Endothelial cell of umbilical vein (primary cell): ENCODE measurements around the gene IRF2BPL. TPM values are rescaled to one million over a fixed set of nuclear protein-coding genes. Genes with fewer than 3 reads are reported as not detected.

Experiments
- BruUV-seq: library from RNA; stranded (reverse); fragments of 400-500 nt; replicated peaks from 2 replicates; lab custom pipeline; 2021; lab: Mats Ljungman, UMichigan
- CTCF ChIA-PET: fragments of 300-600, 350-600 bp; sonication (Branson Sonifier 250); formaldehyde crosslinking; loops from one replicate; lab custom pipeline; 2021; ENCODE audit warnings: antibody characterized with exemption, inconsistent platforms; lab: Charles Lee
- POLR2A ChIA-PET: fragments of 300-600, 350-600 bp; sonication (Branson Sonifier 250); formaldehyde crosslinking; loops from one replicate; lab custom pipeline; 2021; ENCODE audit warnings: antibody characterized with exemption, inconsistent platforms; lab: Charles Lee
- DNase-seq: peaks from one replicate; pipeline ENCODE4 v3.0.0-alpha.2; 2011; ENCODE audit warnings: low read depth, low spot score
- FAIRE-seq: peaks from 2 replicates; lab custom pipeline; 2011; peaks lifted over from hg19 to GRCh38; lab: Jason Lieb, UNC
- H2AFZ ChIP-seq: 2 replicates; pipeline ENCODE4 v1.6.0; 2012; ENCODE audit warnings: low read depth, low read length, control low read depth, inconsistent platforms
- H3K27ac ChIP-seq: 2 replicates; pipeline ENCODE4 v1.5.1; 2011; ENCODE audit warnings: low read depth, mild to moderate bottlenecking, control low read depth, low read length, moderate library complexity; ENCODE audit not compliant: insufficient read depth
- H3K27me3 ChIP-seq, 2 experiments: 2 replicates each; pipeline versions ENCODE4 v1.6.0 to v1.6.1; 2011; ENCODE audit warnings: low read length in 2 of 2, mixed read lengths in 1 of 2; ENCODE audit not compliant: control insufficient read depth in 2 of 2, insufficient read depth in 2 of 2
- H3K36me3 ChIP-seq, 2 experiments: 2 replicates in 1 of 2; 3 replicates in 1 of 2; pipeline ENCODE4 v1.5.1; 2011; ENCODE audit warnings: low read length in 2 of 2, mild to moderate bottlenecking in 1 of 2, moderate library complexity in 1 of 2; ENCODE audit not compliant: control insufficient read depth in 2 of 2, insufficient read depth in 2 of 2; ENCODE audit errors: extremely low read depth in 1 of 2
- H3K4me1 ChIP-seq: 3 replicates; pipeline ENCODE4 v1.5.1; 2011; ENCODE audit warnings: mild to moderate bottlenecking, low read length; ENCODE audit not compliant: control insufficient read depth, insufficient read depth; ENCODE audit errors: extremely low read depth
- H3K4me2 ChIP-seq: 2 replicates; pipeline ENCODE4 v1.6.1; 2011; ENCODE audit warnings: low read length, control low read depth, mixed read lengths; ENCODE audit not compliant: insufficient read depth
- H3K4me3 ChIP-seq, 3 experiments: fragments of 200-600 bp in 1 of 3; sonication (generic), shearing (Covaris generic) in 1 of 3; replicated peaks in 1 of 3; 2 replicates each; pipeline ENCODE4 v1.5.1; 2011 to 2016; ENCODE audit warnings: control low read depth in 3 of 3, low read length in 3 of 3, mild to moderate bottlenecking in 2 of 3, inconsistent platforms in 1 of 3, low read depth in 1 of 3, moderate library complexity in 1 of 3; ENCODE audit not compliant: insufficient read depth in 1 of 3
- H3K79me2 ChIP-seq: 2 replicates; pipeline ENCODE4 v1.6.0; 2012; ENCODE audit warnings: low read length, inconsistent platforms; ENCODE audit not compliant: control insufficient read depth, insufficient read depth
- H3K9ac ChIP-seq: replicated peaks from 2 replicates; pipeline ENCODE3; 2011; ENCODE audit warnings: low read length, control low read depth; ENCODE audit not compliant: insufficient read depth; ENCODE audit errors: extremely low read depth
- H3K9me1 ChIP-seq: replicated peaks from 3 replicates; pipeline ENCODE4 v1.6.0; 2011; ENCODE audit warnings: mild to moderate bottlenecking, low read length; ENCODE audit not compliant: control insufficient read depth, insufficient read depth; ENCODE audit errors: extremely low read depth
- H3K9me3 ChIP-seq: replicated peaks from 2 replicates; pipeline ENCODE4 v1.5.1; 2012; ENCODE audit warnings: low read length, inconsistent platforms; ENCODE audit not compliant: control insufficient read depth, insufficient read depth
- H4K20me1 ChIP-seq: replicated peaks from 2 replicates; pipeline ENCODE3; 2011; ENCODE audit warnings: mild to moderate bottlenecking, low read length; ENCODE audit not compliant: control insufficient read depth, insufficient read depth; ENCODE audit errors: extremely low read depth
- CTCF ChIP-seq, 2 donors: IDR thresholded peaks; 1 replicate in 1 of 2; 2 replicates in 1 of 2; pipeline ENCODE4 v1.5.1; 2011; ENCODE audit warnings: low read length in 2 of 2, mild to moderate bottlenecking in 2 of 2, moderate library complexity in 2 of 2, control low read depth in 1 of 2, inconsistent platforms in 1 of 2, low read depth in 1 of 2; ENCODE audit not compliant: insufficient read depth in 1 of 2; ENCODE audit errors: extremely low read depth in 1 of 2
- EZH2 ChIP-seq: IDR thresholded peaks from 2 replicates; pipeline ENCODE4 v1.6.1; 2012; ENCODE audit warnings: borderline replicate concordance, low read depth, mild to moderate bottlenecking, moderate library complexity, low read length, inconsistent platforms; ENCODE audit not compliant: severe bottlenecking
- FOS ChIP-seq: IDR thresholded peaks from 2 replicates; pipeline ENCODE4 v1.6.1; 2011; ENCODE audit warnings: mild to moderate bottlenecking, low read length, moderate library complexity, borderline replicate concordance; ENCODE audit not compliant: insufficient read depth
- GATA2 ChIP-seq: IDR thresholded peaks from 2 replicates; pipeline ENCODE4 v1.7.0; 2011; ENCODE audit warnings: low read depth, mild to moderate bottlenecking, moderate library complexity, mixed read lengths, low read length; ENCODE audit not compliant: insufficient read length, insufficient read depth
- JUN ChIP-seq: IDR thresholded peaks from 2 replicates; pipeline ENCODE4 v1.6.1; 2011; ENCODE audit warnings: borderline replicate concordance, low read depth; ENCODE audit not compliant: insufficient read length, insufficient read depth
- MYC ChIP-seq: IDR thresholded peaks from one replicate; pipeline ENCODE4 v1.6.1; 2011; ENCODE audit warnings: mild to moderate bottlenecking, low read depth, low read length
- POLR2A ChIP-seq: IDR thresholded peaks from 2 replicates; pipeline ENCODE4 v1.6.1; 2012; ENCODE audit warnings: low read depth, mild to moderate bottlenecking, control low read depth, low read length
- POLR2AphosphoS5 ChIP-seq: IDR thresholded peaks from 2 replicates; pipeline ENCODE4 v1.6.1; 2012; ENCODE audit warnings: low read depth, mild to moderate bottlenecking, control low read depth, low read length, moderate library complexity; ENCODE audit not compliant: insufficient read depth
- dilution Hi-C: fragments of 300-500 bp; cut with MboI; formaldehyde crosslinking; loops from one replicate; pipeline ENCODE4 v1.15.0; 2019; ENCODE audit warnings: low sequenced_read_pairs; ENCODE audit not compliant: extremely low pct_ligation_motif_present
- intact Hi-C: fragments of 100-400 bp; cut with micrococcal nuclease; formaldehyde crosslinking; loops from one replicate; pipeline ENCODE4 v1.10.0; 2022
- polyA plus RNA-seq, 4 experiments: library from polyadenylated mRNA; depleted of rRNA in 3 of 4; stranded (reverse) in 3 of 4; unstranded in 1 of 4; fragments of >200 nt; gene quantifications; 2 replicates each; pipeline versions ENCODE4 v1.2.1 to v1.2.3, GENCODE V29; 2011 to 2012; ENCODE audit warnings: missing spikeins in 1 of 4
- total RNA-seq: library from RNA; stranded (reverse); gene quantifications from 2 replicates; pipeline ENCODE4 v1.2.3, GENCODE V29; 2021
- TF ChIP-seq, protein P1 (sequence below): IDR thresholded peaks from 2 replicates; pipeline ENCODE4 v1.6.1; 2011; ENCODE audit not compliant: insufficient read depth, insufficient read length

IRF2BPL gene
- total and polyA plus RNA-seq, 2 donors (not counting 3 experiments of a cell fraction or from before 2014, with no cell fraction given), result 9.3 to 23.3 TPM

DNA sequence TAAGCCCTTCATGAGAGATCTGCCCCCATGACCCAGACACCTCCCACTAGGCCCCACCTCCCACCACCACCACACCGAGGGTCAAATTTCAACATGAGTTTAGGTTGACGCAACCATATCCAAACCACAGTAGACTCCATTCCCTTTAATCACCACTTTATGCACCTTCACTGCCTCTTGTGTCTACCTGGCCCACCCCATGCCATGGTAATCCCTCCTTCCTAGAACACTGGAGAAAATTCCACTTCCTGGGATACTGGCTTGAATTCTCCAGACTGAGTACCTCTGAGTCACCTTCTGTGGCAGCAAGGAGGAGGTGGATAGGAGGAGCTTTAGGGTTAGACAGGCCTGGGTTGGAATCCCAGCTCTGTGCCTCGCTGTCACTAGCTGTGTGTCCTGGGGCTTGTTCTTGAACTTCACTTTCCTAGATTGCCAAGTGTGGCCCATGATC is 43.5 kb upstream of the IRF2BPL start:
- H3K27ac ChIP-seq, result no peak overlapping the region
- peaks cover 0 to 2% of the 10 kb centered on the region in 2 experiments for H3K27me3 ChIP-seq
- H3K9ac ChIP-seq, result no peak overlapping the region
- H3K79me2 ChIP-seq, result no peaks in the 10 kb centered on the region
- POLR2A ChIA-PET, result no interaction called here
- no peak for TF ChIP-seq GATA2
- FAIRE-seq (no peak), DNase-seq (no peak)
- H3K4me3 ChIP-seq, result no peak overlapping the region
- no peak overlapping the region for H3K4me2 ChIP-seq
- BruUV-seq, result no TSS peak
- dilution Hi-C loops, result no loop called here
- CTCF ChIA-PET, result interaction anchor here (0.8 to 11.8 kb wide), 10 partner anchors 13 to 212 kb away, joined by 3 to 450 read pairs (median 13); no protein-coding TSS in a partner anchor
- H2AFZ ChIP-seq, result no peak overlapping the region
- intact Hi-C loops, result no loop called here
- H3K4me1 ChIP-seq, result peaks cover 14% of the 10 kb centered on the region
- no peaks in the 10 kb centered on the region for H3K9me3 ChIP-seq
- H4K20me1 ChIP-seq, result no peaks in the 10 kb centered on the region
- H3K9me1 ChIP-seq, result no peaks in the 10 kb centered on the region
- no peaks in the 10 kb centered on the region for H3K36me3 ChIP-seq

DNA sequence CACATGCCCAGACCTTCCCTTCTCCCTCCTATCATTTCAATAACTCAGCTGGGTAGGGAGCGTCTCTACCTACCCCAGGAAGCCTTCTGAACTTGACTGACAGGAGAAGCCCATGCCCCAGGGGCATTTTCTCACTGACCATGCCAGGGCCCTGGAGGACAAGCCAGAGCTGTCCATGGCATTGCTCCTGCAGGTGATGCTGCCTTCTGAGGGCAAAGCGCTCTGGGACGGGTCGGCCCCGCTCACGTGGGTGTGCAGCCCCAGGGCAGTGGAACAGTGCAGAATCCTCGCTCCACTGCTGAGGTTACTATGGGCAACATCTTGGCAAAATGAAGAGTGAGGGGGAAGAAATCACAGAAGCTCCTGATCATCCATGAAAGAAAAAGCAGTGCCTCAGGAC is 41.0 kb upstream of the IRF2BPL start:
- no peak for TF ChIP-seq POLR2A
- no peak for TF ChIP-seq MYC
- TF ChIP-seq, protein P1, sequence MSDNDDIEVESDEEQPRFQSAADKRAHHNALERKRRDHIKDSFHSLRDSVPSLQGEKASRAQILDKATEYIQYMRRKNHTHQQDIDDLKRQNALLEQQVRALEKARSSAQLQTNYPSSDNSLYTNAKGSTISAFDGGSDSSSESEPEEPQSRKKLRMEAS, result no peak
- no peak for TF ChIP-seq JUN
- no peak for TF ChIP-seq POLR2AphosphoS5
- no peak for TF ChIP-seq CTCF (IDR thresholded peaks at IDR 0.05; ENCODE audit: extremely low read depth in 1 of 2, insufficient read depth in 1 of 2, low read depth in 1 of 2, low read length in 2 of 2)
- no peak for TF ChIP-seq GATA2
- no peak for TF ChIP-seq EZH2
- TF ChIP-seq FOS, result no peak
- Histone ChIP-seq H3K4me3 (no peak overlapping the region), H3K36me3 (no peaks in the 10 kb centered on the region), H3K79me2 (no peaks in the 10 kb centered on the region), H3K4me1 (no peaks in the 10 kb centered on the region), H2AFZ (no peak overlapping the region), H3K27me3 (peaks cover 0 to 2% of the 10 kb centered on the region in 2 experiments), H3K9ac (no peak overlapping the region), H3K27ac (no peak overlapping the region), H3K9me3 (no peaks in the 10 kb centered on the region), H3K4me2 (no peak overlapping the region), H3K9me1 (no peaks in the 10 kb centered on the region), H4K20me1 (no peaks in the 10 kb centered on the region)
- POLR2A ChIA-PET, result no interaction called here
- FAIRE-seq, result no peak
- CTCF ChIA-PET, result interaction anchor here (1.1 to 11.8 kb wide), 17 partner anchors 10 to 196 kb away, joined by 3 to 450 read pairs (median 13); no protein-coding TSS in a partner anchor
- BruUV-seq, result no TSS peak
- intact Hi-C loops (no loop called here), dilution Hi-C loops (no loop called here)
- no peak for DNase-seq
